Superior temporal gyrus (tissue), 1 donor: ENCODE results near the gene CLPTM1L.
"Not testable (repeated sequence)": the region's sequence is repeated elsewhere in the genome, so short reads cannot be mapped to it uniquely, and the experiment has no call there.

ENCODE experiments used
- DNase-seq: peaks from one replicate; pipeline ENCODE4 v3.0.0-alpha.2; 2016; ENCODE audit errors: extremely low spot score

The CLPTM1L gene

GRCh38 chr5:1293416-1294205 is 51.3 kb downstream of the CLPTM1L start:
- no peak for DNase-seq

- DNase-seq, result no peak
These were observed 52.0 kb downstream of the CLPTM1L start for GRCh38 chr5:1292846-1293415.

GRCh38 chr5:1292139-1292538 is 52.8 kb downstream of the CLPTM1L start:
- DNase-seq, result no peak

- DNase-seq, result no peak
These were observed 53.3 kb downstream of the CLPTM1L start for GRCh38 chr5:1291611-1292080.

- DNase-seq, result not testable (repeated sequence)
These were observed 53.9 kb downstream of the CLPTM1L start for GRCh38 chr5:1290956-1291355.

- DNase-seq, result not testable (repeated sequence)
These were observed 55.3 kb downstream of the CLPTM1L start for GRCh38 chr5:1289559-1289958.

- DNase-seq, result no peak
These were observed 56.2 kb downstream of the CLPTM1L start for GRCh38 chr5:1288439-1289335.

GRCh38 chr5:1285883-1286291 is 59.0 kb downstream of the CLPTM1L start:
- no peak for DNase-seq

GRCh38 chr5:1285141-1285540 is 59.8 kb downstream of the CLPTM1L start:
- DNase-seq, result no peak

- DNase-seq, result not testable (repeated sequence)
These were observed 60.4 kb downstream of the CLPTM1L start for GRCh38 chr5:1284336-1284970.

- not testable (repeated sequence) for DNase-seq
These were observed 61.2 kb downstream of the CLPTM1L start for GRCh38 chr5:1283729-1284041.

- DNase-seq, result not testable (repeated sequence)
These were observed 61.7 kb downstream of the CLPTM1L start for GRCh38 chr5:1282993-1283728.

- no peak for DNase-seq
These were observed 62.5 kb downstream of the CLPTM1L start for GRCh38 chr5:1282131-1282992.

GRCh38 chr5:1281038-1281882 is 63.6 kb downstream of the CLPTM1L start:
- DNase-seq, result no peak

GRCh38 chr5:1280177-1281037 is 64.5 kb downstream of the CLPTM1L start:
- DNase-seq, result no peak

- DNase-seq, result no peak
These were observed 65.3 kb downstream of the CLPTM1L start for GRCh38 chr5:1279443-1280151.

GRCh38 chr5:1278656-1279442 is 66.0 kb downstream of the CLPTM1L start:
- no peak for DNase-seq
